Measurements from ENCODE around the gene PON1. TPM values are rescaled to one million over a fixed set of nuclear protein-coding genes. Genes with fewer than 3 reads are reported as not detected.

Gene PON1
- total and polyA plus RNA-seq, 9 donors = 0.10 to 1.7 (median 0.55) TPM

DNA sequence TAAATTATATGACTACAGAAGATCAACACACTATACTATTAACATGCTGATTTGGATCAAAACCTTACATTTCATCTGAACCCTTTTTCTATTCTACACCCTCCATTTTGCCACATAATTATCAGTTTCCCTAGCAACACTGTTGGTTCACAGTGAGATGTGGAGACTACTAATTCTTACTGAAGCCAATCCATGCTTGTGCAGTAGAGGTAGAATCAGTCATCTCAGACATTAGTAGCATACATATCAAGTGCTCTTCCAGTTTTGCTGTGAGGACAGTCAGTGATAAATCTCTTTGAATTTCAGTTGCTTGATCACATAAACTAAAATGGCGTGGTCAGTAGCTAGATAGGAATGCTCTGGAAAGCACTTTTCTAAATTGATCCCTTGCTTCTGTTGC, 70.3 kb downstream of the PON1 start:
- no peak overlapping the region for H3K4me3 ChIP-seq
- no peaks in the 10 kb centered on the region for H3K27me3 ChIP-seq
- H3K4me1 ChIP-seq (ENCODE audit: insufficient read depth) = no peaks in the 10 kb centered on the region
- intact Hi-C loops (cut with DNase I) = no loop called here
- DNase-seq = no peak
- 92 to 96% (median 96%) methylated on average over 1 of the region's 1 CpG for WGBS, 3 donors
- TF ChIP-seq EP300 (IDR thresholded peaks at IDR 0.05) (no peak), POLR2A (IDR thresholded peaks at IDR 0.05) (no peak)
- TF ChIP-seq, protein P1, sequence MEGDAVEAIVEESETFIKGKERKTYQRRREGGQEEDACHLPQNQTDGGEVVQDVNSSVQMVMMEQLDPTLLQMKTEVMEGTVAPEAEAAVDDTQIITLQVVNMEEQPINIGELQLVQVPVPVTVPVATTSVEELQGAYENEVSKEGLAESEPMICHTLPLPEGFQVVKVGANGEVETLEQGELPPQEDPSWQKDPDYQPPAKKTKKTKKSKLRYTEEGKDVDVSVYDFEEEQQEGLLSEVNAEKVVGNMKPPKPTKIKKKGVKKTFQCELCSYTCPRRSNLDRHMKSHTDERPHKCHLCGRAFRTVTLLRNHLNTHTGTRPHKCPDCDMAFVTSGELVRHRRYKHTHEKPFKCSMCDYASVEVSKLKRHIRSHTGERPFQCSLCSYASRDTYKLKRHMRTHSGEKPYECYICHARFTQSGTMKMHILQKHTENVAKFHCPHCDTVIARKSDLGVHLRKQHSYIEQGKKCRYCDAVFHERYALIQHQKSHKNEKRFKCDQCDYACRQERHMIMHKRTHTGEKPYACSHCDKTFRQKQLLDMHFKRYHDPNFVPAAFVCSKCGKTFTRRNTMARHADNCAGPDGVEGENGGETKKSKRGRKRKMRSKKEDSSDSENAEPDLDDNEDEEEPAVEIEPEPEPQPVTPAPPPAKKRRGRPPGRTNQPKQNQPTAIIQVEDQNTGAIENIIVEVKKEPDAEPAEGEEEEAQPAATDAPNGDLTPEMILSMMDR (IDR thresholded peaks at IDR 0.05) = no peak
- no peak overlapping the region for H3K27ac ChIP-seq
- H3K9me3 ChIP-seq = no peaks in the 10 kb centered on the region
- H3K36me3 ChIP-seq = no peaks in the 10 kb centered on the region

DNA sequence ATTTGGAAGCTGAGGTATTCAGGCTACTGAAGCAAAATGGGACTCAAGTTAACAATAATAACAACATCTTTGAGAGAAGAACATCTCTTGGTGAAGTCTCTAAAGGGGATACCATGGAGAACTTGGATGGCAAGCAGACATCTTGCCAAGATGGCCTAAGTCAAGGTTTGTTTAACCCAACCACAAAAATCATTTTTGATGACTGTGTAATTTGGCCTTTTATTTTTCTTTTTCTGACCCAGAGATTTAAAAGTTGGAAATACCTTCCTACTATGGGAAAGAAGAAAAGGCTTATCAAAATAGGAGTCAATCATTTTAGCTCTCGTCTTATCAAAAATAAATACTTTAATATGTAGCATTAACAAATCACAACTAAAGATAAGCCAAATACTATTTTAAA, 72.4 kb downstream of the PON1 start:
- H3K36me3 ChIP-seq = no peaks in the 10 kb centered on the region
- WGBS, 3 donors = 84 to 94% (median 90%) methylated on average over 1 of the region's 1 CpG
- H3K4me3 ChIP-seq = no peak overlapping the region
- intact Hi-C loops (cut with DNase I) = no loop called here
- no peaks in the 10 kb centered on the region for H3K4me1 ChIP-seq (ENCODE audit: insufficient read depth)
- no peak for DNase-seq
- no peaks in the 10 kb centered on the region for H3K9me3 ChIP-seq
- no peak for TF ChIP-seq POLR2A (IDR thresholded peaks at IDR 0.05)
- TF ChIP-seq, protein P1 (IDR thresholded peaks at IDR 0.05) = no peak
- H3K27me3 ChIP-seq = no peaks in the 10 kb centered on the region
- H3K27ac ChIP-seq = no peak overlapping the region

DNA sequence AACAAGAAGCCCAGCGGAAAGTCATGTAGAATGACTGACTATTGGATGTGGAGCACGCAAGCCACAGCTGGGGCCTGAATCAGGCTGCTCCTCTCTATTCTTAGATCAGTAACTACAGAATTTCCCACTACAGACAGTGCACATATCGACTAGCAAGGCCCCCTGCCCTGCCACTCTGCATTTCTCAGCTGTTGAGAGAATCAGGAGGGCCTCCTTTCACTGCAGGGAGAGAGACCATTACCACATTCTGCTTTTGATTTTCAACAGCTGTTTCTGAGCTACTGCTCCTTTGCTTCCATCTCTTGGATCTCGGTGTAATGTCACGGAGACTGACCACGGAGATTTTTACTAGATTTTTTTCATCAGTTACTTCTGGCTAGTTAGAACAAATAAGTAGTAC, 73.8 kb downstream of the PON1 start:
- Histone ChIP-seq H3K27ac (no peak overlapping the region), H3K27me3 (no peaks in the 10 kb centered on the region), H3K9me3 (no peaks in the 10 kb centered on the region), H3K4me3 (no peak overlapping the region), H3K36me3 (no peaks in the 10 kb centered on the region), H3K4me1 (ENCODE audit: insufficient read depth) (no peaks in the 10 kb centered on the region)
- intact Hi-C loops (cut with DNase I) = no loop called here
- 78 to 84% (median 83%) methylated on average over 6 of the region's 6 CpGs for WGBS, 3 donors
- no peak for DNase-seq
- TF ChIP-seq POLR2A (IDR thresholded peaks at IDR 0.05) (no peak), EP300 (IDR thresholded peaks at IDR 0.05) (no peak)
- TF ChIP-seq, protein P1 (IDR thresholded peaks at IDR 0.05) = no peak

Small RNAs within 50 kb of the gene (small RNA-seq; reads per million reads assigned to genes)
- gene AC004022.2 = not detected

Other genes starting within 250 kb of the PON1 start
- 10 to 100 TPM in 6 of 7 donors, 1 to 10 TPM in 1; 6.2 to 26.0 (median 15.7) TPM for gene PON3, start 71.8 kb upstream of the PON1 start, total RNA-seq
- 10 to 100 TPM; 14.1 to 18.6 TPM for gene PON3, start 71.8 kb upstream of the PON1 start, polyA plus RNA-seq
- gene PON2, start 110.5 kb upstream of the PON1 start, total RNA-seq = 100 to 1,000 TPM in 1 of 7 donors, 10 to 100 TPM in 6; 30.2 to 108 (median 48.1) TPM
- 10 to 100 TPM; 29.3 to 87.7 TPM for gene PON2, start 110.5 kb upstream of the PON1 start, polyA plus RNA-seq
- gene ASB4, start 161.4 kb upstream of the PON1 start, total RNA-seq = 1 to 10 TPM in 2 of 7 donors, under 1 TPM in 5; 0.11 to 2.0 (median 0.25) TPM
- under 1 TPM; 0.15 to 0.23 TPM for gene ASB4, start 161.4 kb upstream of the PON1 start, polyA plus RNA-seq